ENCODE measurements around the gene ANKRD34C. TPM values are rescaled to one million over a fixed set of nuclear protein-coding genes. Genes with fewer than 3 reads are reported as not detected.

ANKRD34C gene
- polyA plus RNA-seq, 1 experiment, result not detected

- Histone ChIP-seq H3K27me3 (ENCODE audit: control insufficient read depth, insufficient read depth, low read length) (no peaks in the 10 kb centered on the region), H3K9me3 (ENCODE audit: control insufficient read depth, insufficient read depth, low read length) (no peaks in the 10 kb centered on the region), H3K4me3 (ENCODE audit: low read depth, low read length) (no peak overlapping the region), H3K27ac (ENCODE audit: low read depth, low read length) (no peak overlapping the region)
- POLR2A ChIA-PET, result no interaction called here
- CTCF ChIA-PET, result no interaction called here
- TF ChIP-seq CTCF (IDR thresholded peaks at IDR 0.05; ENCODE audit: low read depth, low read length), result no peak
- DNase-seq (ENCODE audit: low read depth, low spot score), result no peak
Measured at GRCh38 chr15:79299126-79299840, 16.8 kb downstream of the ANKRD34C start.

- CTCF ChIA-PET, result no interaction called here
- POLR2A ChIA-PET, result no interaction called here
- no peak overlapping the region for H3K4me3 ChIP-seq (ENCODE audit: low read depth, low read length)
- H3K27me3 ChIP-seq (ENCODE audit: control insufficient read depth, insufficient read depth, low read length), result no peaks in the 10 kb centered on the region
- no peaks in the 10 kb centered on the region for H3K9me3 ChIP-seq (ENCODE audit: control insufficient read depth, insufficient read depth, low read length)
- no peak for TF ChIP-seq CTCF (IDR thresholded peaks at IDR 0.05; ENCODE audit: low read depth, low read length)
- no peak overlapping the region for H3K27ac ChIP-seq (ENCODE audit: low read depth, low read length)
- no peak for DNase-seq (ENCODE audit: low read depth, low spot score)
Measured at GRCh38 chr15:79299841-79300235, 17.3 kb downstream of the ANKRD34C start.

- Histone ChIP-seq H3K27ac (ENCODE audit: low read depth, low read length) (no peak overlapping the region), H3K27me3 (ENCODE audit: control insufficient read depth, insufficient read depth, low read length) (peaks cover 10% of the 10 kb centered on the region)
Measured at GRCh38 chr15:79307251-79307650, 24.7 kb downstream of the ANKRD34C start.

GRCh38 chr15:79308874-79309273 lies 26.4 kb downstream of the ANKRD34C start:
- Histone ChIP-seq H3K27ac (ENCODE audit: low read depth, low read length) (no peak overlapping the region), H3K4me3 (ENCODE audit: low read depth, low read length) (no peak overlapping the region), H3K9me3 (ENCODE audit: control insufficient read depth, insufficient read depth, low read length) (peaks cover 5% of the 10 kb centered on the region; the same call in 1 of the 2 replicates), H3K27me3 (ENCODE audit: control insufficient read depth, insufficient read depth, low read length) (peaks cover 10% of the 10 kb centered on the region)
- CTCF ChIA-PET, result no interaction called here
- POLR2A ChIA-PET, result no interaction called here
- TF ChIP-seq CTCF (IDR thresholded peaks at IDR 0.05; ENCODE audit: low read depth, low read length), result no peak
- no peak for DNase-seq (ENCODE audit: low read depth, low spot score)

More at GRCh38 chr15:79307251-79307650, 24.7 kb downstream of the ANKRD34C start:
- ChIA-PET POLR2A (no interaction called here), CTCF (interaction anchor here (1.6 kb wide), 1 partner anchor 74 kb away, joined by 3 read pairs; no protein-coding TSS in a partner anchor)
- Histone ChIP-seq H3K9me3 (ENCODE audit: control insufficient read depth, insufficient read depth, low read length) (peaks cover 5% of the 10 kb centered on the region; the same call in 1 of the 2 replicates), H3K4me3 (ENCODE audit: low read depth, low read length) (no peak overlapping the region)
- no peak for TF ChIP-seq CTCF (IDR thresholded peaks at IDR 0.05; ENCODE audit: low read depth, low read length)
- DNase-seq (ENCODE audit: low read depth, low spot score), result no peak

GRCh38 chr15:79310612-79310984 lies 28.1 kb downstream of the ANKRD34C start:
- Histone ChIP-seq H3K27me3 (ENCODE audit: control insufficient read depth, insufficient read depth, low read length) (peaks cover 6% of the 10 kb centered on the region), H3K4me3 (ENCODE audit: low read depth, low read length) (peak overlapping the region; percentile 92), H3K9me3 (ENCODE audit: control insufficient read depth, insufficient read depth, low read length) (peaks cover 5% of the 10 kb centered on the region; the same call in 1 of the 2 replicates), H3K27ac (ENCODE audit: low read depth, low read length) (no peak overlapping the region)
- POLR2A ChIA-PET, result interaction anchor here (0.6 to 0.8 kb wide), 3 partner anchors 106 to 1007 kb away, joined by 3 read pairs; no protein-coding TSS in a partner anchor
- DNase-seq (ENCODE audit: low read depth, low spot score), result no peak
- CTCF ChIA-PET, result interaction anchor here (0.9 to 1.4 kb wide), 6 partner anchors 30 to 543 kb away, joined by 3 to 5 read pairs (median 3); no protein-coding TSS in a partner anchor
- no peak for TF ChIP-seq CTCF (IDR thresholded peaks at IDR 0.05; ENCODE audit: low read depth, low read length)
